IPS DF 19.7 (cell line): ENCODE results near the gene CUTC.
"Not testable (repeated sequence)": the region's sequence is repeated elsewhere in the genome, so short reads cannot be mapped to it uniquely, and the experiment has no call there.

ENCODE experiments used
- DNase-seq: peaks from one replicate; pipeline ENCODE4 v3.0.0-alpha.2; 2013; ENCODE audit warnings: low read depth, low spot score

Gene CUTC

GRCh38 chr10:99742701-99743100, 10.7 kb downstream of the CUTC start:
- no peak for DNase-seq

- DNase-seq = no peak
Observed at GRCh38 chr10:99743841-99744240, 11.8 kb downstream of the CUTC start.

GRCh38 chr10:99746166-99746565, 14.1 kb downstream of the CUTC start:
- DNase-seq = not testable (repeated sequence)

GRCh38 chr10:99748823-99749451, 16.9 kb downstream of the CUTC start:
- no peak for DNase-seq

GRCh38 chr10:99750641-99751040, 18.6 kb downstream of the CUTC start:
- DNase-seq = no peak

- no peak for DNase-seq
Observed at GRCh38 chr10:99754670-99755069, 22.6 kb downstream of the CUTC start.

- DNase-seq = no peak
Observed at GRCh38 chr10:99756159-99756558, 24.1 kb downstream of the CUTC start.

- no peak for DNase-seq
Observed at GRCh38 chr10:99758211-99758891, 26.3 kb downstream of the CUTC start.

- DNase-seq = no peak
Observed at GRCh38 chr10:99760321-99760720, 28.3 kb downstream of the CUTC start.

GRCh38 chr10:99761365-99761764, 29.3 kb downstream of the CUTC start:
- DNase-seq = no peak

GRCh38 chr10:99765672-99766301, 33.8 kb downstream of the CUTC start:
- no peak for DNase-seq

- no peak for DNase-seq
Observed at GRCh38 chr10:99766302-99766681, 34.3 kb downstream of the CUTC start.

GRCh38 chr10:99767901-99768300, 35.9 kb downstream of the CUTC start:
- DNase-seq = no peak

GRCh38 chr10:99768556-99768955, 36.5 kb downstream of the CUTC start:
- no peak for DNase-seq

- no peak for DNase-seq
Observed at GRCh38 chr10:99769706-99770105, 37.7 kb downstream of the CUTC start.

- DNase-seq = no peak
Observed at GRCh38 chr10:99770408-99771045, 38.5 kb downstream of the CUTC start.

- no peak for DNase-seq
Observed at GRCh38 chr10:99775850-99776249, 43.8 kb downstream of the CUTC start.

- DNase-seq = no peak
Observed at GRCh38 chr10:99777918-99778714, 46.1 kb downstream of the CUTC start.

- no peak for DNase-seq
Observed at GRCh38 chr10:99779335-99779734, 47.3 kb downstream of the CUTC start.

- DNase-seq = no peak
Observed at GRCh38 chr10:99781734-99782429, 49.8 kb downstream of the CUTC start.
